Loucy (cell line): ENCODE results near the gene ZER1.

Experiments
- EZH2phosphoT487 ChIP-seq: fragments of 200-600 bp; IDR thresholded peaks from 2 replicates; pipeline ENCODE4 v1.6.1; 2018; ENCODE audit warnings: antibody characterized with exemption, mild to moderate bottlenecking, moderate library complexity, borderline replicate concordance
- TF ChIP-seq, protein P1 (sequence below): fragments of 200-600 bp; sonication (generic); conservative IDR thresholded peaks from 2 replicates; pipeline ENCODE4 v1.5.1; 2014; ENCODE audit warnings: mild to moderate bottlenecking, antibody characterized with exemption, low read length

DNA sequence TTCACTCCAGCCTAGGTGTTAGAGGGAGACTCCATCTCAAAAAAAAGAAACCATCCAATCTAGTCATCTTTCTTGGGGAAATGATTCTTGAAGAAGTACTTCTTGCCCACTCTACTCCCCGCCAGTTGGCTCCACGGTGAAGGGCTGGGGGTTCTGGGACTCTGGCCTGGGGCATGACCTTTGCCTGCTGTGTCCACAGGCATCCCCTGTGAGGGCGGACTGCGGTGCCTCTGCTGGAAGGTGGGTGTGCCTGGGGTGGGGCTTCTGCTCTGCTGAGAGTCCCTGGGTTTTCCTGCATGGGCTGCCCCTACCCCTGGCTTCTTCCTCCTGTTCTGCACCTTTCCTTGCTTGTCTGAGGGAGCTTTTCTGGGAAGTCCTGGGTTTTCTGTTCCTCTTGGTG, 18.8 kb upstream of the ZER1 start:
- TF ChIP-seq, protein P1, sequence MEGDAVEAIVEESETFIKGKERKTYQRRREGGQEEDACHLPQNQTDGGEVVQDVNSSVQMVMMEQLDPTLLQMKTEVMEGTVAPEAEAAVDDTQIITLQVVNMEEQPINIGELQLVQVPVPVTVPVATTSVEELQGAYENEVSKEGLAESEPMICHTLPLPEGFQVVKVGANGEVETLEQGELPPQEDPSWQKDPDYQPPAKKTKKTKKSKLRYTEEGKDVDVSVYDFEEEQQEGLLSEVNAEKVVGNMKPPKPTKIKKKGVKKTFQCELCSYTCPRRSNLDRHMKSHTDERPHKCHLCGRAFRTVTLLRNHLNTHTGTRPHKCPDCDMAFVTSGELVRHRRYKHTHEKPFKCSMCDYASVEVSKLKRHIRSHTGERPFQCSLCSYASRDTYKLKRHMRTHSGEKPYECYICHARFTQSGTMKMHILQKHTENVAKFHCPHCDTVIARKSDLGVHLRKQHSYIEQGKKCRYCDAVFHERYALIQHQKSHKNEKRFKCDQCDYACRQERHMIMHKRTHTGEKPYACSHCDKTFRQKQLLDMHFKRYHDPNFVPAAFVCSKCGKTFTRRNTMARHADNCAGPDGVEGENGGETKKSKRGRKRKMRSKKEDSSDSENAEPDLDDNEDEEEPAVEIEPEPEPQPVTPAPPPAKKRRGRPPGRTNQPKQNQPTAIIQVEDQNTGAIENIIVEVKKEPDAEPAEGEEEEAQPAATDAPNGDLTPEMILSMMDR: no peak
- no peak for TF ChIP-seq EZH2phosphoT487
